HepG2 (cell line): ENCODE results near the gene GAGE12J. TPM values are rescaled to one million over a fixed set of nuclear protein-coding genes. Genes with fewer than 3 reads are reported as not detected.

Experiments
- ATAC-seq: fragments of 200-7000 bp; cut with Tn5 transposase; 3 replicates; pipeline ENCODE4 v1.9.1; 2020; ENCODE audit warnings: mild to moderate bottlenecking, moderate library complexity
- BruUV-seq: library from RNA; stranded (reverse); fragments of 400-500 nt; replicated peaks from 2 replicates; lab custom pipeline; 2021; lab: Mats Ljungman, UMichigan
- CTCF ChIA-PET: fragments of 300-600 bp; formaldehyde crosslinking; extraction: SDS; loops from one replicate; lab custom pipeline; 2021; ENCODE audit warnings: low total read pairs, inconsistent platforms, low intra/inter-chr PET ratio; lab: Yijun Ruan, JAX
- POLR2A ChIA-PET: fragments of 350-600 bp; sonication (Branson Sonifier 250); formaldehyde crosslinking; loops from one replicate; lab custom pipeline; 2020; ENCODE audit warnings: antibody characterized with exemption, inconsistent platforms; lab: Yijun Ruan, JAX
- DNase-seq: peaks from one replicate; pipeline ENCODE4 v3.0.0-alpha.2; 2015; ENCODE audit warnings: low spot score
- FAIRE-seq: peaks from 3 replicates; lab custom pipeline; 2011; peaks lifted over from hg19 to GRCh38; lab: Jason Lieb, UNC
- H2AFZ ChIP-seq: one replicate; pipeline ENCODE4 v1.6.1; 2011; ENCODE audit warnings: low read length, inconsistent platforms
- H3K27ac ChIP-seq: fragments of 300-600 bp; 3 replicates; pipeline ENCODE4 v1.8.0; 2011; ENCODE audit warnings: mixed run types, mild to moderate bottlenecking, mixed read lengths, low read length, inconsistent platforms; ENCODE audit not compliant: insufficient read depth; ENCODE audit errors: extremely low read length
- H3K27me3 ChIP-seq, 2 experiments: fragments of 200-600 bp in 1 of 2; 2 replicates in 1 of 2; 3 replicates in 1 of 2; pipeline versions ENCODE4 v1.6.0 to v1.8.0; 2011; ENCODE audit warnings: low read length in 2 of 2, mild to moderate bottlenecking in 2 of 2, moderate library complexity in 2 of 2, inconsistent platforms in 1 of 2; ENCODE audit not compliant: insufficient read depth in 2 of 2, control insufficient read depth in 1 of 2
- H3K36me3 ChIP-seq, 2 experiments: fragments of 200-600 bp in 1 of 2; replicated peaks in 1 of 2; 2 replicates in 1 of 2; 3 replicates in 1 of 2; pipeline versions ENCODE4 v1.5.1 to v1.8.0; 2011; ENCODE audit warnings: low read length in 2 of 2, inconsistent platforms in 1 of 2; ENCODE audit not compliant: insufficient read depth in 2 of 2, control insufficient read depth in 1 of 2
- H3K4me1 ChIP-seq: 2 replicates; pipeline ENCODE4 v1.5.1; 2012; ENCODE audit warnings: low read length, inconsistent platforms; ENCODE audit not compliant: insufficient read depth
- H3K4me2 ChIP-seq: 2 replicates; pipeline ENCODE4 v1.6.0; 2011; ENCODE audit warnings: low read depth, low read length, inconsistent platforms
- H3K4me3 ChIP-seq, 3 experiments: fragments of 200-600 bp in 1 of 3; sonication (generic), shearing (Covaris generic) in 1 of 3; replicated peaks in 1 of 3; 2 replicates each; pipeline ENCODE4 v1.5.1; 2011 to 2016; ENCODE audit warnings: low read length in 3 of 3, inconsistent platforms in 2 of 3, low read depth in 2 of 3, mild to moderate bottlenecking in 2 of 3, control low read depth in 1 of 3, mixed read lengths in 1 of 3; ENCODE audit not compliant: insufficient read depth in 1 of 3
- H3K79me2 ChIP-seq: one replicate; pipeline ENCODE4 v1.6.1; 2011; ENCODE audit warnings: low read length, inconsistent platforms; ENCODE audit not compliant: insufficient read depth
- H3K9ac ChIP-seq: 2 replicates; pipeline ENCODE4 v1.6.0; 2011; ENCODE audit warnings: mild to moderate bottlenecking, low read depth, low read length, inconsistent platforms; ENCODE audit not compliant: insufficient read depth
- H3K9me3 ChIP-seq: 2 replicates; pipeline ENCODE4 v1.5.1; 2012; ENCODE audit warnings: mild to moderate bottlenecking, low read length
- H4K20me1 ChIP-seq: 2 replicates; pipeline ENCODE4 v1.6.0; 2011; ENCODE audit warnings: inconsistent platforms, mild to moderate bottlenecking, low read length, moderate library complexity; ENCODE audit not compliant: insufficient read depth
- GMEB2 ChIP-seq: IDR thresholded peaks from 2 replicates; pipeline ENCODE4 v1.6.1; 2016; ENCODE audit warnings: missing biosample characterization, missing genetic modification reagents, low read depth
- NONO ChIP-seq, 2 experiments: fragments of 450-650 bp in 1 of 2; sonication (generic) in 1 of 2; formaldehyde crosslinking in 1 of 2; IDR thresholded peaks in 1 of 2; conservative IDR thresholded peaks in 1 of 2; 2 replicates each; pipeline versions ENCODE4 v1.6.1 to v1.8.0; 2017 to 2022; ENCODE audit warnings: mild to moderate bottlenecking in 1 of 2, missing genetic modification reagents in 1 of 2, moderate library complexity in 1 of 2
- RORA ChIP-seq: sonication (generic); formaldehyde crosslinking; IDR thresholded peaks from 2 replicates; pipeline ENCODE4 v1.5.0; 2020; ENCODE audit warnings: mild to moderate bottlenecking, missing genetic modification reagents, moderate library complexity
- RXRB ChIP-seq: IDR thresholded peaks from 2 replicates; pipeline ENCODE4 v1.6.1; 2016; ENCODE audit warnings: borderline replicate concordance, missing genetic modification reagents, missing compliant biosample characterization
- SMYD3 ChIP-seq: sonication (generic); formaldehyde crosslinking; IDR thresholded peaks from 2 replicates; pipeline ENCODE4 v1.8.1; 2023; ENCODE audit warnings: mild to moderate bottlenecking, missing genetic modification reagents
- TEAD2 ChIP-seq: sonication (generic); formaldehyde crosslinking; IDR thresholded peaks from 2 replicates; pipeline ENCODE4 v1.9.0; 2021; ENCODE audit warnings: missing genetic modification reagents
- TMF1 ChIP-seq: sonication (generic); formaldehyde crosslinking; IDR thresholded peaks from 2 replicates; pipeline ENCODE4 v1.8.1; 2022; ENCODE audit warnings: low read depth, missing genetic modification reagents
- ZNF18 ChIP-seq: sonication (generic); formaldehyde crosslinking; IDR thresholded peaks from 2 replicates; pipeline ENCODE4 v1.8.0; 2022; ENCODE audit warnings: mild to moderate bottlenecking, missing genetic modification reagents; ENCODE audit not compliant: insufficient replicate concordance
- ZNF256 ChIP-seq: sonication (generic); formaldehyde crosslinking; conservative IDR thresholded peaks from 2 replicates; pipeline ENCODE4 v1.4.0; 2020; ENCODE audit warnings: missing genetic modification reagents
- ZNF563 ChIP-seq: sonication (generic); formaldehyde crosslinking; IDR thresholded peaks from 2 replicates; pipeline ENCODE4 v1.8.0; 2022; ENCODE audit warnings: mild to moderate bottlenecking, moderate library complexity, missing genetic modification reagents
- WGBS: methylation state at CpG from one replicate; pipeline ENCODE4 v1.1.6; 2017; ENCODE audit warnings: low lambda C conversion rate; 5-methylcytosine and 5-hydroxymethylcytosine counted together
- in situ Hi-C: cut with HindIII; loops from 2 replicates; pipeline ENCODE4 v1.10.0; 2017; ENCODE audit warnings: low pct_unique_long_range_greater_than_20kb; ENCODE audit not compliant: extremely low pct_ligation_motif_present
- intact Hi-C: fragments of 100-400 bp; cut with micrococcal nuclease; formaldehyde crosslinking; loops from one replicate; pipeline ENCODE4 v1.10.0; 2022; ENCODE audit not compliant: unreplicated experiment
- polyA plus RNA-seq, 8 experiments: library from polyadenylated mRNA; depleted of rRNA in 3 of 8; stranded (reverse) in 7 of 8; unstranded in 1 of 8; fragments of >200 nt; fragmentation: Illumina TruSeq in 4 of 8; extraction: Trizol in 4 of 8; gene quantifications; 2 replicates each; pipeline versions ENCODE4 v1.2.1 to v1.2.3, GENCODE V29; 2011 to 2016; ENCODE audit warnings: low read depth in 4 of 8, missing spikeins in 1 of 8, mixed read lengths in 1 of 8; ENCODE audit not compliant: insufficient read depth in 1 of 8
- total RNA-seq, 5 experiments: library from RNA; depleted of rRNA; stranded (reverse); fragments of >200 nt; fragmentation: Illumina TruSeq; extraction: Trizol; gene quantifications; 2 replicates each; pipeline ENCODE4 v1.2.3, GENCODE V29; 2016; ENCODE audit warnings: low read depth in 1 of 5

Gene GAGE12J
- total and polyA plus RNA-seq, 2 of the 13 experiments (the other 11 are each of a cell fraction or from before 2014, with no cell fraction given), result not detected

GRCh38 chrX:49287665-49288064, 34.2 kb upstream of the GAGE12J start:
- Histone ChIP-seq H3K4me1 (no peaks in the 10 kb centered on the region), H3K79me2 (no peaks in the 10 kb centered on the region), H3K27me3 (no peaks in the 10 kb centered on the region; a peak in 1 of 5 replicates), H3K27ac (no peak overlapping the region)
- no peak for FAIRE-seq
- in situ Hi-C loops, result no loop called here
- BruUV-seq, result no TSS peak
- no peak for TF ChIP-seq ZNF18 (CRISPR knock-in tag)
- no peak for TF ChIP-seq SMYD3 (CRISPR knock-in tag)
- TF ChIP-seq, all 625 proteins: peak for 0
- WGBS, result 7% methylated on average over 1 of the region's 1 CpG
- Histone ChIP-seq H4K20me1 (no peaks in the 10 kb centered on the region), H3K4me3 (no peak overlapping the region), H2AFZ (no peak overlapping the region), H3K9ac (no peak overlapping the region), H3K9me3 (no peaks in the 10 kb centered on the region), H3K4me2 (no peak overlapping the region), H3K36me3 (no peaks in the 10 kb centered on the region)
- CTCF ChIA-PET, result no interaction called here
- no peak for DNase-seq
- intact Hi-C loops, result no loop called here
- POLR2A ChIA-PET, result no interaction called here
- no peak for ATAC-seq

GRCh38 chrX:49290215-49290614, 31.6 kb upstream of the GAGE12J start:
- Histone ChIP-seq H3K79me2 (no peaks in the 10 kb centered on the region), H3K9ac (no peak overlapping the region), H3K4me1 (no peaks in the 10 kb centered on the region), H4K20me1 (no peaks in the 10 kb centered on the region), H3K27me3 (no peaks in the 10 kb centered on the region), H3K4me2 (no peak overlapping the region), H2AFZ (no peak overlapping the region), H3K9me3 (no peaks in the 10 kb centered on the region), H3K36me3 (no peaks in the 10 kb centered on the region), H3K27ac (no peak overlapping the region), H3K4me3 (no peak overlapping the region)
- in situ Hi-C loops, result loop anchor here (10.0 kb wide), 1 partner anchor 465 kb away; no protein-coding TSS in a partner anchor
- WGBS, result no CpG with 5 or more reads among the region's 7 CpGs
- CTCF ChIA-PET, result no interaction called here
- no TSS peak for BruUV-seq
- TF ChIP-seq TEAD2 (CRISPR knock-in tag), result no peak
- TF ChIP-seq NONO (IDR thresholded peaks at IDR 0.05), result no peak
- no peak for TF ChIP-seq NONO (CRISPR knock-in tag; conservative IDR thresholded peaks at IDR 0.05)
- no peak for TF ChIP-seq RORA (CRISPR knock-in tag)
- TF ChIP-seq ZNF563 (CRISPR knock-in tag), result no peak
- no peak for TF ChIP-seq ZNF256
- no peak for TF ChIP-seq GMEB2
- no peak for TF ChIP-seq RXRB (CRISPR knock-in tag)
- TF ChIP-seq TMF1 (CRISPR knock-in tag), result no peak
- no peak for ATAC-seq
- POLR2A ChIA-PET, result no interaction called here
- DNase-seq, result no peak
- intact Hi-C loops, result no loop called here
- no peak for FAIRE-seq
